Erythroblast (primary cell): Measurements from ENCODE around the gene IL1RAPL1.

Experiments used
- DNase-seq, 2 experiments: peaks; one replicate each; lab custom pipeline; 2025; lab: John Stamatoyannopoulos, UW
- GATA1 ChIP-seq: IDR thresholded peaks from 2 replicates; pipeline ENCODE4 v1.6.1; 2011; ENCODE audit warnings: low read depth, mild to moderate bottlenecking, control low read depth, low read length, moderate library complexity
- POLR2A ChIP-seq: IDR thresholded peaks from 2 replicates; pipeline ENCODE4 v1.6.1; 2011; ENCODE audit warnings: mild to moderate bottlenecking, low read length

IL1RAPL1 gene

DNA sequence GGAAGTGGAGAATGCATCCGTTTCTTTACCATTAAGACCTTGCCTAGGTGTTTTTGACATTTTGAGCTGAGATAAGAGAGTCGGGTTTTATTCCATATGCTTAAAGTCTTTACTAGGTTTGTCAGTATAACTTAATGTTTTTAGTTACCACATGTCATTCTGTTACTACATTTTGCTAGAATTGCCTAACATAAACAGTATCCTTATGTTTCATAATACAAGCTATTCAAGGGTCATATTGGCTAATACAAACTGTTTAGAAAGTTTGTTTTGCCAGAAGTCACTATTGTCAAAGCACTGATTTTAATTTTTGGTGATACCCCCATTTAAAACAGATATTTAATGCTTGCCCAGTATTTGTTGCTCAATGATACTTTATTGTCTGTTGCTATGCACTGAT is 1200.4 kb downstream of the IL1RAPL1 start:
- DNase-seq: no peak
- TF ChIP-seq GATA1: no peak
- no peak for TF ChIP-seq POLR2A

DNA sequence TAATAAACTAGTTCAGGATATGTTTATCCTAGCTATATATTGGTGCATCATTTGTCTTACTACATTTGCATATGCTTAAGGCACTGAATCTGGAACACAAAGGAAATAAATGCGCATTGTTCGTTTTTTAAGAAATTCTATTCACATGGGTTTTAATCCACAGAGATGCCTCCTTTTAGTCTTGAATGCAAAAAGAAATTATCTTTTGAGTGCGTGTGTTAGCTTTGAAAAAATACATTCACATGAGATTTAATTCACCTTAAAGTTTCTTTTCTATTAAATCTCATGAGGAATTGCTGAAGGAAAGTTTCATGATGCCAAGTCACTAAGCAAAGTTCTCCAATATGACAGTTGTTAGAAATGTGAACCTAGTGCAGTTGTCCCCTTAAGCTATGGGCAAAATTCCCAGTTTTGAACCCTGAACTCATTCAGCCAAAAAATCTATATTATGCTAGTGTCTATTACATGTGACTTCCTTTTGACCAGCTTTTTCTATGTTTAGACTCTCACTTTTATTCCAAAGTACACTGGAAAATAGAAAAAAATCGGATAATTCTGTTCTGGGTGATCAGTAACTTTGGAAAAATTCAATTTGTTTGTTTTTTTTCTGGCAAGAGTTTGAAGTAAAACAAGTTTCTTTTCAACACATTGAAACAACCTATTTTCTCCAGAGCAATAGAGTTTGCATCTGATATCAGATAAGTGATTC is 1201.9 kb downstream of the IL1RAPL1 start:
- no peak for DNase-seq
- TF ChIP-seq GATA1: no peak
- no peak for TF ChIP-seq POLR2A

DNA sequence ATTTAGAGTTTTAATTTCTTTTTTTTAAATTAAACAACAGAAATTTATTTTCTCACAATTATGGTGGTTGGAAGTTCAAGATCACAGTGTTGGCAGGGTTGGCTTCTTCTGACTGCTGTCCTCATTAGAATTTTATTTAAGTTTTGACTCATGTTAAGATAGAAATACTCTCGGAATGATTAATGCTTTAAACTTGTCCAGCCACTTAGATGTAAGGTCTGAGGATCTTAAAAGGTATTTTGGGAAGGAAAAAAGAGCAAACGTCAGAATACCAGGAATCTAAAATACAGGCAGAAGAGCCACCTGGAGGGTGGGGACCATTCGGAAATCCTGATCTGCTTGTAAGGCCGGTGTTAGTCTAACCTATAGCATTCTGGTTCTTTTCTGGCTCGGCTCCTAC is 1205.1 kb downstream of the IL1RAPL1 start:
- TF ChIP-seq POLR2A (no peak), GATA1 (no peak)
- DNase-seq: no peak

DNA sequence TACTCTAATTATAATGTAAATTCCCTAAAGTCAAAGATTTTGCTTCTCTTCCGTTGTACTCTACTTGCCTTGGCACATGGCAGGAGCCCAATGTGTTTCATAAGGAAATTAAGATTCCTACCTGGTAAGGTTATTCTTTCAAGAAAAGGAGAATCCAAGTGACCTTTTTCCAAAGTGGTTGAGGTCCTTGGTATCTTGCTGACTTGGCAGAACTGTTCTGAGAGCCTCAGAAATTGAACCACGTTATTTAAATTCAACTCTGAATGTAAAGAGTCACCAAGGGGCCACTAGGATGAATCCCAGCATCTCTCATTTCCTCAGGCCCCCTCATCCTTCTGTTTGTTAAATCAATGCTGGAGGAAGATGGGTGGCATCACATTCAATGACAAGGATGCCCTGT is 1209.9 kb downstream of the IL1RAPL1 start:
- TF ChIP-seq GATA1: no peak
- TF ChIP-seq POLR2A: no peak
- DNase-seq: no peak

DNA sequence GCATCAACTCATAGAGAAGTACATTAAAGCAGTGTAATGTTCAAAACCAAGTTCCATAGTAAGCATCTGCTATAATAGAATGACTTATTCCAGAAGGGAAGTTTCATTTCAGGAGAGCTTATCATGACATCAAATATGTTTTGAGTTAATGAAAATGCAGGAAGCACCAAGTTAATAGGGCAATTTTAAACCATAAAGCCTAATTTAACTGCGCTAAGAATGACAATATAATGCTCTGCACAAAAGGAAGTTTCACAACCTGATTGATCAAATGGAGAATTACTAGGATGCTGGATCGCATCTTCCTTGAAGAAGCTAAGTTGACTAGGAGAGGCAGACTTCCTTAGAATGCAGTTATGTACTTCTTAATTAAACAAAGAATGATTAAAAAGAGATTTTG is 1211.2 kb downstream of the IL1RAPL1 start:
- no peak for DNase-seq
- TF ChIP-seq GATA1: no peak
- no peak for TF ChIP-seq POLR2A

DNA sequence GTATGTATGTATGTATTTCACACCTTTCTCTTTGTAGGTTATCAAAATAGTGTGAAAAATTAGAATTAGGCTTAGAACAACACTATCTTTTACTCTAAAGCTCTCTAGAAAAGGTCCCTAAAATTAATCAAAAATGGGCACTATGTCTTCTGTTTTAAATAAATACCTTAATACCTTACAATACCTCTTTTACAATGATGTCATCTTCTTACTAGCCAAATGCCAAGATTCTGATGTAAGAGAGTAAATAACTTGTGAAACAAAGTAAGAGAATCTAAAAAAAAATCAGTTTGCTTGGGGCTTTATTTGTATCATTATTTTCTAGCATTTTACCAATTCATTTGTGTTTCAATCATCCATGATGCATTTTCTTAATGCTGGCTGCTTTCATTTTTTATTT is 1225.9 kb downstream of the IL1RAPL1 start:
- no peak for DNase-seq
- TF ChIP-seq GATA1 (no peak), POLR2A (no peak)

DNA sequence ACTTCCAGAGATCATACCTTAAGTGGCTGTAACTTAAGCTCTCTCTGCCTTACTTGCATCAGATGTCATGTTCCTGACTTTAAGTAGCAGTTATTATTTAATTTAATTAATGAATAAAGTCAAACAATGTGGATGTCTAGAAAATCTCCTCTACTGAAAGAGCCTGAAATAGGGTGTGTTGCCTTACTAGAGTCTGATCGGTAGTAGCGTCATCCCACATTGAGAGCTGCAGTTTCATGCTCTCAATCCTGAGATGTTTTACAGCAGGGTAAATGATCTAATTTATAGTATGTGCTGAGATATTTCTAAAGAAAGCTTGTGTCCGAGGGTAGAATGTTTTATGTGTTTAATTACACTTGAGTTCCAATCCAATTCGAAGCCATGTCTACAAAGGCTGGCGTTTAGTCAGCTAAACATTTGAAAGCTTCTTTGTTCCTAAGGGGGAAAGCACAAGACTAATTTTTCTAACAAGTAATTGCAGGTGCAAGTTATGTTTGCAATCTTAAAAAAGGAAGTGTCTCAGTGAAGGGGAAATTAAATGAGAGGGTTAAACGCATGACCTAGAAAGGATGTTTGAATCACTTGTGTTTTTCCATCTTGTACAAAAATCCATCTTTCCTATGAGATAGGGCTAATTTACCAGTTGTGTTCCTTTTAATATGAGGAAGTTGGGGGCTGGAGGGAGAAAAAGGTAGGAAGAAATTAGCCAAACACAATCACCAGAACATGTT is 1237.1 kb downstream of the IL1RAPL1 start:
- no peak for DNase-seq

DNA sequence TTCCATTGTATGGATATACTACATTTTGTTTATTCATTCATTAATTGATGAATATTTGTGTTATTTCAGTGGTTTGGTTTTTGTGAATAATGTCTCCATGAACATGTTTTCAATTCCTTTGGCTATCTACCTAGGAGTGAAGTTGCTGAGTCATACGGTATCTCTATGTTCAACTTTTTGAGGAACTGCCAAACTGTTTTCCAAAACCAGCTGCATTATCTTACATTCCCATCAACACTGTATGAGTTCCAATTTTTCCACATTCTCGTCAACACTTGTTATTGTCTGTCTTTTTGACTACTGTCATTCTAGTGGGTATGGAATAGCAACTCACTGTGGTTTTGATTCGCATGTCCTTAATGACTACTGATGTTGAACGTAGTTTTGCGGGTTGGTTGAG is 1239.5 kb downstream of the IL1RAPL1 start:
- TF ChIP-seq GATA1 (no peak), POLR2A (no peak)
- no peak for DNase-seq

More for the DNA sequence above, 1237.1 kb downstream of the IL1RAPL1 start:
- TF ChIP-seq POLR2A (no peak), GATA1 (no peak)

DNA sequence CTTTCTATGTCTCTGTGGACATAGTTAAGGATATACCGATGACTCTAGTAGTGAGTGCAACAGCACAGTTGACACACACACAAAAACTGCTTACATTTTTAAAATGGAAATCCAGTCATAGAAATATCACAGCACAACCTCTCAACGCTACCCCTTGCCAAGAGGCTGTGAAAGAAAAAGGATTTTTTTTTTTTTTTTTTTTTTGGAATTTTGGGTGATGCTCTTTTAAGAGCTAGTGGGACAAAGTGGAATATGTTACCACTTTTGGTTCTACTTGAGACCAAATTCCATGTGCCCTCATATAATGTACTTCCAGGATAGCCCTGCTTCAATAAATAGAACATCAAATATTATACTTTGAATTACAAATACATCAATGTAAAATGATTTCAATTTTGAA is 1247.1 kb downstream of the IL1RAPL1 start:
- TF ChIP-seq GATA1 (no peak), POLR2A (no peak)
- no peak for DNase-seq

DNA sequence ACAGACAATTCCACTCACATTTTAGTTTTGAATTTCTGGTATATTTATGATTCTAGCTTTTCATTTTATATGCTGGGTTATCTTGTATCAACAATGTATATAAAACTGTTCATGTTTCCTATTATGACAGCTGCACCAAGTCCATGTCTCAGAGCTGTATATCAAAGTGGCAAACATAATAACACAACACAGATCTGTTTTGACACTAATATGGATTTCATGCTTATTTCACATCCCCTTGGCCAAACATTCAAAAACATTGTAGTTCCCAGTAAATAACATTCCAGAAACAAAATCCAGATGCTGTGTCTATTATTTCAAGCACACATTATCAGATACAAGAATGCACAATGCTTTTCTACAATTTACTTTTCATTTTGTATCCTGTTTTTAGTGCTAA is 1247.5 kb downstream of the IL1RAPL1 start:
- no peak for TF ChIP-seq GATA1
- no peak for TF ChIP-seq POLR2A
- DNase-seq: no peak

DNA sequence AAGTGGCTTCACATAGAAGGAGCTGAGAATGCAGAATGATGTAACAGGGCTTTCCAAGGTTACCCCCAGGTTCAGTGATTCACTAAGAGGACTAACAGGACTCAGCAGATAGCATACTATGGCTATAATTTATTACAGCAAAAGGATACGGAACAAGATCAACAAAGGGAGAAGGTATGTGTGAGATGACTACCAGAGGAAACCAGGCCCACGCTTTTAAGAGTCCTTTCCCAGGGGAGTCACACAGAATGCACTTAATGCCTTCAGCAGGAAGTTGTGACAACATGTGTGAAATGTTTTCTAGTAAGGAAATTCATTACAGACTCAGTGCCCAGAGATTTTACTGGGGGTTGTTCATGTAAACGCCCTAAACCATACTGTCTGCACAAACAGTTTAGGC is 1254.5 kb downstream of the IL1RAPL1 start:
- no peak for DNase-seq
- TF ChIP-seq GATA1 (no peak), POLR2A (no peak)

DNA sequence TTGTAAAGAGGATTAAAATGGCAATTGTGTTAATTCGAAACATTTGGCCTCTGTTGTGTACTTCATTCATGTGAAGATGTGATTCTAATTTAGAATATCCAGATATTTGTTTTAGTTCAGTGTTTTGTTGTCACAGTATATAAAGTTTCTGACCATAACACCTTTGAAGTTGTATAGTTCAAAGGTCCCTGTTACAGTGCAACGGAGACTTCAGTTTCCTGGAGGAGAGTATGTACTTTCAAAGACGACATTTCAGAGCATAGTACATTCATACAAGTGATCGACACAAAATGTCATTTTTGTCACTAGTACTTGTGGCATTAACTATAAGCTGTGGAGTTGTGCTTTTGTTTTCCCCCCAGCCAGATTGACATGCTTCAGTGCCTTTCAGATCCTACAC is 1255.3 kb downstream of the IL1RAPL1 start:
- DNase-seq: no peak
- TF ChIP-seq POLR2A: no peak

DNA sequence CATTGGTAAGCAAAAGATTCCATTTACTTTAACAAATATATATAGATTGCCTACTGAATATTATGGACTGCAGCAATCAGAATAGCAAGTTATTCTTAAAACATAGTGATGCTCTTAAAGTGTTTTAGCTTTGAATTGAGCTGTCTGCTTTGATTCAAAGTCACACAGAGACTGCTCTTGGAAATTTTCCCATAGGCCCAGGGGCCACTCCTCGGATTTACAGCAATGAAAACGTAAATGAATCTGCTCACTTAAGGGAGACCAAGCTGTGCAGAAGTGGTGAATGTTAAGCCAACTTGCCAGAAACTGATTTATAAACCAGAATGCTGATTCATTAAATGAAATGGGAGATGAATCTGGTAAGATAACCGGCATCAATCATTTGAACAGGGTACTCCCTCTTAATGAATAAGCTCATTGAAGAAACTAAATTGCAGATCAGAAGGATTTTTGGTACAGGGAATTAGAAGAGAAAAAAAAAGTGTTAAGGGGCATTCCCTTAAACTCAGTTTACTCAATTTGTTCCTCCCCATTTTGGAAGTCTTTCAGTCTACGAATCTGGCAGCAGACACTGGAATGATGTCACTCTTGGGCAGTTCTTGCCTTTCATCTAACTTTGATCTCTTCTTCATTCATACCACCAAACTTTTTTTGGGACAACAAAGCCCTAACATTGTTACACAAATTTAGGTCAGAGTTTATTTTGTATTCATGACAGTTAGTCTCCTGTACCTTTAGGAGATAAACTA is 1264.8 kb downstream of the IL1RAPL1 start:
- TF ChIP-seq GATA1 (no peak), POLR2A (no peak)
- no peak for DNase-seq

DNA sequence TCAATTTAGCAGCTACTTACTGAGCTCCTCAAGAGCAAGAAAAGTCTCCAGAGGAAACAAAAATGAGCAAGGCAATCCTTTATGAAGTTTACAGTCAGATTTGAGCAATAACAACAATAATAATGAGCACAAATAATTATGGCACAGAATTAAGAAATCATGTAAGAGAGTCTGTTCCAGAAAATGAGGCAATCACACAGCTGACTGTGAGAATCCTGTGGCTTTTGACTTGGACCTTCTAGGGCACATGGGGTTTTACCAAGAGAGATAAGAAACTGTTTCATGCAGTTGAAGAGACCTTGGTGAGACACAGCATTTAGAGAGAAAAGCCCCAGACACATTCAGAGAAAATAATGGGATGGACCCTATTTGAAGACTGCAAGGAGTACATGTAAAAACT is 1265.5 kb downstream of the IL1RAPL1 start:
- TF ChIP-seq POLR2A (no peak), GATA1 (no peak)
- DNase-seq: no peak
